ENCODE data around the gene SH3RF2. TPM values are rescaled to one million over a fixed set of nuclear protein-coding genes. Genes with fewer than 3 reads are reported as not detected.

SH3RF2 gene
- total and polyA plus RNA-seq, 2 of the 13 experiments (the other 11 are each of a cell fraction or from before 2014, with no cell fraction given), result 2.6 to 3.7 TPM

DNA sequence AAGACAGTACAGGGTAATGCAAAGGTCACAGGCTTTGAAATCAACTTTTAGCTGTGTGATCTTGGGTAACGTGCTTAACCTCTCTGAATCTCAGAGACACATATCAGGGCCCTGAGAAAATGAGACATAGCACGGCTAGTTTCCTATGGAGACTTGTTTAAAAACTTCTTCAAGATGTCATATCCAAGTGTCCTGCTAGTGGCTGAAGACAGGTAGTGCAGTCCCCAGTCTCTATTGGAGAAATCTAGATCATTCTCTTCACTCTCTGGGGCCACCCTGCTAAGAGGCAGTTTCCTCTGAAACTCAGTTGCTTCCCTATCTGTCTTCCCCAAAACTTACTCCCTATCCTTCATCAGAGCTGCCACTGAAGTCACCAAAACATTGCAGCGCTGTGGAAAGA is 33.3 kb upstream of the SH3RF2 start (continued):
- TF ChIP-seq EHMT2 (IDR thresholded peaks at IDR 0.05; ENCODE audit: borderline replicate concordance, low read depth, low read length), result no peak

DNA sequence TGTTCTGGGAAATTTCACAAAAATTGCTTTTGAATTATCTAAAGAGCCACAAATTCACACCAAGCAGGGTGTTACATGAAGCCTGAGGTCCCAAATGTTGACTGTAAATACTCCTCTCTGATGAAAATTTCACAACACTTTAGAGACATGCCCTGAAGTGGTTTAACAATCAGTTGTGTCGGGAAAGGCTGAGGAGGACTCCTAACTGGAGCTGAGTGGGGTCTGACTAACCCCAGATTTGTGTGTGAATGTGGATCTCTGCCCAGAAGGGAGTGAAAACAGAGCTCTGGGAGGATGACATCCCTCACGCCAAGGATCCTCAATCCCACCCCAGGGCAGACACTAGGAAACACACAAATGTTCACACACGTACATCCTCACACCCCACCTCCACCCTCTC is 32.5 kb upstream of the SH3RF2 start:
- Histone ChIP-seq H4K20me1 (ENCODE audit: insufficient read depth, low read length) (no peaks in the 10 kb centered on the region), H3K9ac (ENCODE audit: insufficient read depth, low read depth, low read length) (no peak overlapping the region), H3K79me2 (ENCODE audit: insufficient read depth, low read length) (no peaks in the 10 kb centered on the region), H3K4me3 (replicated peaks in 1 of 3; ENCODE audit: insufficient read depth in 1 of 3, low read depth in 2 of 3, low read length in 3 of 3) (no peak overlapping the region), H3K36me3 (replicated peaks in 1 of 2; ENCODE audit: control insufficient read depth in 1 of 2, insufficient read depth in 2 of 2, low read length in 2 of 2) (no peaks in the 10 kb centered on the region), H3K4me1 (ENCODE audit: insufficient read depth, low read length) (no peaks in the 10 kb centered on the region), H2AFZ (ENCODE audit: low read length) (no peak overlapping the region), H3K4me2 (ENCODE audit: low read depth, low read length) (no peak overlapping the region), H3K27ac (ENCODE audit: extremely low read length, insufficient read depth, low read length) (no peak overlapping the region), H3K9me3 (ENCODE audit: low read length) (no peaks in the 10 kb centered on the region), H3K27me3 (ENCODE audit: control insufficient read depth in 1 of 2, insufficient read depth in 2 of 2, low read length in 2 of 2) (peaks cover 0 to 3% of the 10 kb centered on the region in 2 experiments; a peak in 3 of 5 replicates)
- no peak for FAIRE-seq
- intact Hi-C loops (cut with micrococcal nuclease; ENCODE audit: unreplicated experiment) (no loop called here), in situ Hi-C loops (cut with HindIII; ENCODE audit: extremely low pct_ligation_motif_present, low pct_unique_long_range_greater_than_20kb) (no loop called here)
- ChIA-PET POLR2A (no interaction called here), CTCF (ENCODE audit: low intra/inter-chr PET ratio, low total read pairs) (interaction anchor here (1.2 kb wide), 1 partner anchor 145 kb away, joined by 3 read pairs; no protein-coding TSS in a partner anchor)
- no TSS peak for BruUV-seq (replicated peaks)
- DNase-seq (ENCODE audit: low spot score), result no peak
- no peak for ATAC-seq
- WGBS (ENCODE audit: low lambda C conversion rate), result 17% methylated on average over 2 of the region's 3 CpGs
- TF ChIP-seq KLF13 (CRISPR knock-in tag; IDR thresholded peaks at IDR 0.05) (no peak), SYNCRIP (IDR thresholded peaks at IDR 0.05; ENCODE audit: insufficient read depth, low read depth, low read length) (no peak), KAT8 (CRISPR knock-in tag; IDR thresholded peaks at IDR 0.05) (no peak)
- TF ChIP-seq, protein P1, sequence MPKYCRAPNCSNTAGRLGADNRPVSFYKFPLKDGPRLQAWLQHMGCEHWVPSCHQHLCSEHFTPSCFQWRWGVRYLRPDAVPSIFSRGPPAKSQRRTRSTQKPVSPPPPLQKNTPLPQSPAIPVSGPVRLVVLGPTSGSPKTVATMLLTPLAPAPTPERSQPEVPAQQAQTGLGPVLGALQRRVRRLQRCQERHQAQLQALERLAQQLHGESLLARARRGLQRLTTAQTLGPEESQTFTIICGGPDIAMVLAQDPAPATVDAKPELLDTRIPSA (CRISPR knock-in tag; IDR thresholded peaks at IDR 0.05; ENCODE audit: borderline replicate concordance), result no peak

DNA sequence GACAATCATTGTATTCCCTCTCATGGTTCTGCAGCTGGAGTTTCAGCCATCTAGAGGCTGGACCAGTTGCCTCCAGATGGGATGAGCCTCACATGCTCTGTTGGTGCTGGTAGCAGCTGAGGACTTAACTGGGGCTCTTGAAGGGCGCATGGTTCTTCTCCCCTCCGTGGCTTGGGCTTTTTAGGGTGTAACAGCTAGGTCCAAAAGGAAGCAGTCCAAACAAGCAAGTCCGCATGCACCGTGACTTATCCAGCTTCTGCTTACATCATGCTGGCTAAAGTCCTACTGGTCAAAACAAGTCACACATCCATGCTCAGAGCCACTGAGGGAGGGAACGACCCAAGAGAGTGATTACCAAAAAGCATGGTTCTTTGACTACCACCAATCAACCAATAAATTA is 31.6 kb upstream of the SH3RF2 start:
- Histone ChIP-seq H3K9ac (ENCODE audit: insufficient read depth, low read depth, low read length) (no peak overlapping the region), H4K20me1 (ENCODE audit: insufficient read depth, low read length) (no peaks in the 10 kb centered on the region), H3K9me3 (ENCODE audit: low read length) (no peaks in the 10 kb centered on the region), H2AFZ (ENCODE audit: low read length) (no peak overlapping the region), H3K27me3 (ENCODE audit: control insufficient read depth in 1 of 2, insufficient read depth in 2 of 2, low read length in 2 of 2) (peaks cover 0 to 3% of the 10 kb centered on the region in 2 experiments; a peak in 3 of 5 replicates), H3K79me2 (ENCODE audit: insufficient read depth, low read length) (no peaks in the 10 kb centered on the region), H3K4me3 (replicated peaks in 1 of 3; ENCODE audit: insufficient read depth in 1 of 3, low read depth in 2 of 3, low read length in 3 of 3) (no peak overlapping the region), H3K36me3 (replicated peaks in 1 of 2; ENCODE audit: control insufficient read depth in 1 of 2, insufficient read depth in 2 of 2, low read length in 2 of 2) (no peaks in the 10 kb centered on the region), H3K27ac (ENCODE audit: extremely low read length, insufficient read depth, low read length) (no peak overlapping the region), H3K4me1 (ENCODE audit: insufficient read depth, low read length) (no peaks in the 10 kb centered on the region), H3K4me2 (ENCODE audit: low read depth, low read length) (no peak overlapping the region)
- BruUV-seq (replicated peaks), result no TSS peak
- 0% methylated on average over 1 of the region's 5 CpGs for WGBS (ENCODE audit: low lambda C conversion rate)
- ChIA-PET POLR2A (no interaction called here), CTCF (ENCODE audit: low intra/inter-chr PET ratio, low total read pairs) (no interaction called here)
- intact Hi-C loops (cut with micrococcal nuclease; ENCODE audit: unreplicated experiment) (no loop called here), in situ Hi-C loops (cut with HindIII; ENCODE audit: extremely low pct_ligation_motif_present, low pct_unique_long_range_greater_than_20kb) (no loop called here)
- TF ChIP-seq, protein P2, sequence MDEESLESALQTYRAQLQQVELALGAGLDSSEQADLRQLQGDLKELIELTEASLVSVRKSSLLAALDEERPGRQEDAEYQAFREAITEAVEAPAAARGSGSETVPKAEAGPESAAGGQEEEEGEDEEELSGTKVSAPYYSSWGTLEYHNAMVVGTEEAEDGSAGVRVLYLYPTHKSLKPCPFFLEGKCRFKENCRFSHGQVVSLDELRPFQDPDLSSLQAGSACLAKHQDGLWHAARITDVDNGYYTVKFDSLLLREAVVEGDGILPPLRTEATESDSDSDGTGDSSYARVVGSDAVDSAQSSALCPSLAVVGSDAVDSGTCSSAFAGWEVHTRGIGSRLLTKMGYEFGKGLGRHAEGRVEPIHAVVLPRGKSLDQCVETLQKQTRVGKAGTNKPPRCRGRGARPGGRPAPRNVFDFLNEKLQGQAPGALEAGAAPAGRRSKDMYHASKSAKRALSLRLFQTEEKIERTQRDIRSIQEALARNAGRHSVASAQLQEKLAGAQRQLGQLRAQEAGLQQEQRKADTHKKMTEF (CRISPR knock-in tag; IDR thresholded peaks at IDR 0.05), result no peak
- no peak for TF ChIP-seq SAFB2 (CRISPR knock-in tag; IDR thresholded peaks at IDR 0.05; ENCODE audit: borderline replicate concordance, low read depth)
- TF ChIP-seq, protein P3, sequence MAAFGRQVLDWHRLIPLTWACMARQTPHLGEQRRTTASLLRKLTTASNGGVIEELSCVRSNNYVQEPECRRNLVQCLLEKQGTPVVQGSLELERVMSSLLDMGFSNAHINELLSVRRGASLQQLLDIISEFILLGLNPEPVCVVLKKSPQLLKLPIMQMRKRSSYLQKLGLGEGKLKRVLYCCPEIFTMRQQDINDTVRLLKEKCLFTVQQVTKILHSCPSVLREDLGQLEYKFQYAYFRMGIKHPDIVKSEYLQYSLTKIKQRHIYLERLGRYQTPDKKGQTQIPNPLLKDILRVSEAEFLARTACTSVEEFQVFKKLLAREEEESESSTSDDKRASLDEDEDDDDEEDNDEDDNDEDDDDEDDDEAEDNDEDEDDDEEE (CRISPR knock-in tag; IDR thresholded peaks at IDR 0.05), result no peak
- TF ChIP-seq TEAD2 (CRISPR knock-in tag; IDR thresholded peaks at IDR 0.05), result no peak
- no peak for TF ChIP-seq ZFP82 (CRISPR knock-in tag; IDR thresholded peaks at IDR 0.05; ENCODE audit: borderline replicate concordance)
- no peak for TF ChIP-seq KDM6A (CRISPR knock-in tag; IDR thresholded peaks at IDR 0.05; ENCODE audit: low read depth)
- peak; percentile 64; the same call in 1 of the 2 replicates for TF ChIP-seq RBAK (CRISPR knock-in tag; IDR thresholded peaks at IDR 0.05)
- no peak for ATAC-seq
- FAIRE-seq, result no peak
- DNase-seq (ENCODE audit: low spot score), result no peak
